ENCODE measurements around the gene ZNF112. TPM values are rescaled to one million over a fixed set of nuclear protein-coding genes. Genes with fewer than 3 reads are reported as not detected.

Gene ZNF112
- 21.2 TPM for total RNA-seq

GRCh38 chr19:44356383-44357111, at the start of gene ZNF112:
Gene ZNF112, minus strand, starts transcription at chr19:44356680. Its CDS starts 16,141 bp downstream, at chr19:44340539.

GRCh38 chr19:44401139-44402115, 44.9 kb upstream of the ZNF112 start, which contains the start of gene ZNF285:
Gene ZNF285, minus strand, starts transcription at chr19:44401608. Its CDS starts 4,395 bp downstream, at chr19:44397213.

GRCh38 chr19:44304659-44305193, 51.8 kb downstream of the ZNF112 start, which contains the start of gene ZNF235:
Gene ZNF235, minus strand, starts transcription at chr19:44305025. Its CDS starts 1,621 bp downstream, at chr19:44303404.

Small RNAs within 50 kb of the gene (small RNA-seq; reads per million reads assigned to genes)
- gene NDUFA3P1: not detected

Other genes with a start within 250 kb of the ZNF112 start
- gene ZNF225, start 243.3 kb downstream of the ZNF112 start, total RNA-seq: 12.5 TPM
- gene ZNF234, start 215.1 kb downstream of the ZNF112 start, total RNA-seq: 19.6 TPM
- 53.1 TPM for gene ZNF226, start 191.6 kb downstream of the ZNF112 start, total RNA-seq
- gene ZNF227, start 144.1 kb downstream of the ZNF112 start, total RNA-seq: 39.2 TPM
- 15.9 TPM for gene ZNF233, start 96.8 kb downstream of the ZNF112 start, total RNA-seq
- gene ZNF235, start 51.7 kb downstream of the ZNF112 start, total RNA-seq: 14.3 TPM
- 18.9 TPM for gene ZNF285, start 44.9 kb upstream of the ZNF112 start, total RNA-seq
- 25.8 TPM for gene ZNF229, start 91.8 kb upstream of the ZNF112 start, total RNA-seq
- 16.4 TPM for gene ZNF180, start 143.8 kb upstream of the ZNF112 start, total RNA-seq
- not detected for gene CEACAM20, start 173.0 kb upstream of the ZNF112 start, total RNA-seq

Measured in diencephalon (tissue), 1 donor.